ENCODE results near the gene FARS2. TPM values are rescaled to one million over a fixed set of nuclear protein-coding genes. Genes with fewer than 3 reads are reported as not detected.
A peak's percentile ranks its signal among the peaks of the same experiment; 100 is the strongest.

FARS2 gene
- total RNA-seq, 2 donors from 2014 or later: 23.9 to 26.0 TPM

DNA sequence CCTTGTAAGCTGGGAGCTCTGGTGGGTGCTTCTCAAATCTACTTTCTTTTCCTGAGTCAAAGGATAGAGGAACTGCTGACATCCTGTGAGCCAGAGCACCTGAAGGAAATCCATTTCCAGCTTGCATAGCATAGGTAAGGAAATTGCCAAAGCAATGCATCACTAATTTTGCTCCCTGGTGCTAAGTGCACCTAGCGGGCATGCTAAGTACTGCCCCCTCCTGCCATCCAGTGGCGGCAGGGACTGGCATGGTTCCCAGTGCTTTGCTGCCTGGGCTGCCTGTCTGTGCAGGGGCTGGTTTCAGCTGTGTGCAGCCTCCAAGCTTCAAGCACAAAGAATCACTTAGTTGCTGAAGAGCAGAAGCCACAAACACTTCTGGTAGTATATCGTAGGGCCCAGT, 63.9 kb downstream of the FARS2 start:
- DNase-seq (no peak), ATAC-seq (replicated peaks in 1 of 2) (no peak)
- H3K9me3 Mint-ChIP-seq: no peaks in the 10 kb centered on the region
- no peaks in the 10 kb centered on the region for H3K4me1 Mint-ChIP-seq (ENCODE audit: low read depth)
- H3K4me3 Mint-ChIP-seq: no peak overlapping the region
- no peak overlapping the region for H3K27ac Mint-ChIP-seq
- peaks cover 0 to 3% of the 10 kb centered on the region in 2 donors for H3K36me3 Mint-ChIP-seq (ENCODE audit: insufficient read depth in 2 of 2)
- H3K27me3 Mint-ChIP-seq (ENCODE audit: low read depth): no peaks in the 10 kb centered on the region

DNA sequence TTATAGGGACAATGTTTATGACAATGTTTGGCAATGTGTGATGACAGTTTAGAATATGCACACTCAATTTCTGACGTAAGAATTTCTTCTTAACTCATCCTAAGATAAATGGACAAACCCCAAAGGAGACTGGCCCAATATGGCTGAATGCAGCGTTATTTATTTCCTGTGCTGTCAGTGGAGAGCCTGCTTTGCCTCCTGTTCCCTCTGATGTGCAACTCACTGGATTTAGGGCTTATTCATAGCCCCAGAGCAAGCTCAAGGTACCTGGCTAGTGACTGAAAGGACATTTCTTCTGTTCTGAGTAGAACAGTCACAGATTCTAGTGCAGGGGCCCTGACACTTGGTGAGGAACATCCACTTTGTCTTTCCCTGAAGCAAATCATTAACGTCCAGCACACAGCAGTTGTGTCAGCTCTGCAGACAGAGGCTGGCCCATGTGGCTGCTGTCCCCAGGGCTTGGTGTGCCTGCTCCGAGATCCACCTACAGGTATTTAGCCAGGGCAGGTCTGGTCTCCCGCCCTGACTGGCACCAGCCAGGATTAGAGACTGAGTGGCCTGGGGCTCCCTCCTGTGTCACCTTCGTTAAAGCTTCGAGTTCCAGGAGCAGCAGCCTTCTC, 64.8 kb downstream of the FARS2 start:
- H3K4me3 Mint-ChIP-seq: no peak overlapping the region
- no peak overlapping the region for H3K27ac Mint-ChIP-seq
- no peak for DNase-seq
- no peak for ATAC-seq (replicated peaks in 1 of 2)
- no peaks in the 10 kb centered on the region for H3K4me1 Mint-ChIP-seq (ENCODE audit: low read depth)
- H3K27me3 Mint-ChIP-seq (ENCODE audit: low read depth): no peaks in the 10 kb centered on the region
- H3K36me3 Mint-ChIP-seq (ENCODE audit: insufficient read depth in 2 of 2): peaks cover 0 to 3% of the 10 kb centered on the region in 2 donors
- H3K9me3 Mint-ChIP-seq: no peaks in the 10 kb centered on the region

DNA sequence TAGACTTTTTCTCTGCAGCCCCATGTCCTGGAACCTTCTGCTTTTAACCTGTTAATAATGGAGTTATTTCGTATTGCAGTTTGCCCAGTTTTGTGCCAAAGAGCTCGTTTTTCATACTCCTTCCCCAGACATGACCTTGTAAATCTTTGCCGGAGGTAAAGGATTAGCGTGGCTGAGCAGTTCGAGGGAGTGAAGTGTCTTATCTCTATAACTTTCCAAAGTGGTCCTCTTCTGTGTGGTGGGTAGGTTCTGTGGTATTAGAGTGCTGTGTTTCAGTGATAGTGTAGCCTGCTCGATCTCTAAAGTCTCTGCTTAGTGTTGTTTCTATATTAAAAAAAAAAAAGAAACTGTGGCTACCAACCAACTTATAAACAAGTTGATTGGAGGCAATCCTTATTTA, 67.5 kb downstream of the FARS2 start:
- Mint-ChIP-seq H3K27me3 (ENCODE audit: low read depth) (no peaks in the 10 kb centered on the region), H3K27ac (no peak overlapping the region), H3K36me3 (ENCODE audit: insufficient read depth in 2 of 2) (peaks cover 0 to 2% of the 10 kb centered on the region in 2 donors), H3K4me1 (ENCODE audit: low read depth) (peaks cover 8% of the 10 kb centered on the region), H3K4me3 (no peak overlapping the region), H3K9me3 (no peaks in the 10 kb centered on the region)
- no peak for DNase-seq
- no peak for ATAC-seq (replicated peaks in 1 of 2)

DNA sequence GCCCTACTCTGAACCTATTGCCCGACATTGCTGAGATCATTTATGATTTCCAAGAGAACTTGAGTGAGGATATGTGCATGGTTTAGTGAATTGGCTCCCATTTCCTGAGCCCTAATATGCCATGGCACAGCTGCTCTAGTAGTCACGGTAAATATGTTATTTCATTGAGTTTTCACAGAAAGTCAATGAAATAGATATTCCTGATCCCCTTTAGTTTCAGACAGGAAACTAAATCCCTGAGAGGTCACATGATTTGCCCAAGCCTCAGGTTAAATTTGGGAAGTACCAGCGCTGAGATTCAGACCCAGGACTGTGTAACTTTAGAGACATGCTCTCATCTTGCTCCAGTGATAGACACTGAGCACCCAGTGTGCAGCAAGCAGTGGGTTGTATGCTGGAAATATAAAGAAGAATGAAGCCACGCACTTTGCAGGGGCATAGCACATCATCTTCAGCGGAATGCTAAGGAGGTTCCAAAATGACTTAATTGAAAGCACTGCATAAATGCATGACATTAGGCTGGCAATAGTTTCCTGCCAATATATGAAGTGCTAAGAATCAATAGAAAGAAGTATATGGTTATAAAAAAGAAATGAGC, 70.6 kb downstream of the FARS2 start:
- H3K4me1 Mint-ChIP-seq (ENCODE audit: low read depth): peaks cover 26% of the 10 kb centered on the region
- DNase-seq (no peak), ATAC-seq (replicated peaks in 1 of 2) (no peak)
- H3K4me3 Mint-ChIP-seq: no peak overlapping the region
- H3K27ac Mint-ChIP-seq: no peak overlapping the region
- H3K36me3 Mint-ChIP-seq (ENCODE audit: insufficient read depth in 2 of 2): no peaks in the 10 kb centered on the region
- no peaks in the 10 kb centered on the region for H3K27me3 Mint-ChIP-seq (ENCODE audit: low read depth)
- H3K9me3 Mint-ChIP-seq: no peaks in the 10 kb centered on the region

DNA sequence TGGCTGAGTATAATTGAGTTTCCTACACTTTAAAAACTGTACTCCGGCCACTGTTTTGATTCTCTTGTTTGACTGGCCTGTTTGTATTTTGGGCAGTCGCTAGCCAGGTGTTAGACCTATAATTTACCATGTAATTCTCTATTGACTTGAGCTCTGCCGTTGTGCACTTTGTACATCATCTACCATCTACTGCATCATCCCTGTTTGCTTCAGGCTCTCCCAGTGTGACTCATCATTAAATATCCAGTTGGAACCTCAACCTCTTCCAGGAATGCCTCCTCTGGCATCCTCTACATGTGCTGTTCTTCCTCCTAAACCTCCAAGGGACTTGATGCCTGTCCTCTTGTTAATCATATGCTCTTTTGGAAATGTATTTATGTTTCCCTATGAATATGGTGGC, 72.3 kb downstream of the FARS2 start:
- ATAC-seq (replicated peaks in 1 of 2): no peak
- no peak for DNase-seq
- Mint-ChIP-seq H3K27me3 (ENCODE audit: low read depth) (no peaks in the 10 kb centered on the region), H3K27ac (no peak overlapping the region), H3K36me3 (ENCODE audit: insufficient read depth in 2 of 2) (no peaks in the 10 kb centered on the region), H3K9me3 (no peaks in the 10 kb centered on the region), H3K4me3 (no peak overlapping the region), H3K4me1 (ENCODE audit: low read depth) (peaks cover 42% of the 10 kb centered on the region)

DNA sequence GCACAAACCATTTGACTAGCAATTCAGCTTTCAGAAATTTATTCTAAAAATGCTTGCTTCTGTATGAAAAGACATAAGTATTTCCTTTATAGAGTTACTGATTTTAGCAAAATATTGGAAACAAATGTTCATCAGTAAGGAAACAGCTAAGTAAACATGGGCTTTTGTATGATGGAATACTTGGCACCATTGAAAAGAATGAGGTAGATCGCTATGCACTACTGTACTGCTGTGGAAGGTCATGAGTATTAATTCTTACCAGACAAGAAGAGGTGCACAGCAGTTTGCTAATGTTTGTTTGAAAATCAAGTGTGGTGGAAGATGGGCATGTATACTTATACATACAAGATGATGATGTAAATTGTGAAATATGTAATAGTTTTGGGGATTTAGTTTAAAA, 73.0 kb downstream of the FARS2 start:
- Mint-ChIP-seq H3K4me3 (no peak overlapping the region), H3K27ac (no peak overlapping the region), H3K9me3 (no peaks in the 10 kb centered on the region), H3K36me3 (ENCODE audit: insufficient read depth in 2 of 2) (no peaks in the 10 kb centered on the region), H3K4me1 (ENCODE audit: low read depth) (peaks cover 46% of the 10 kb centered on the region), H3K27me3 (ENCODE audit: low read depth) (no peaks in the 10 kb centered on the region)
- DNase-seq (no peak), ATAC-seq (replicated peaks in 1 of 2) (no peak)

DNA sequence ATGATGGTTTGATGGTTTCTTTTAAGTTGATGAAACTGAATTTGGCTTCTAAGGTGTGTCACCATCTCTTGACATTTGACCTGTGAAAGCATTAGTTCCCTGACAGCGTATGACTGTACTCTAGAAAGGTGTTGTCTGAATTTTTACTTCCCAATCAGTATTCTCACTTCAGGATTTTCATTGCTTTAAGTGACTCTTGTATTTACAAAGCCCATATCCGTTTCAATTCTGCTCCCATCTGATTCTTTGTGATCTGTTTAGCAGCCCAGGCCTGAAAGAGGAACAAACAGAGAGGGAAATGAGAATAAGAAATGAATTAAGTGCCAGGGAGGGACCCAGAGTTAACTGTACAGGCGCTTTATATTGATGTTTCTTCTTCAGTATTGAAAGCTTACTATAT, 73.7 kb downstream of the FARS2 start:
- Mint-ChIP-seq H3K36me3 (ENCODE audit: insufficient read depth in 2 of 2) (no peaks in the 10 kb centered on the region), H3K4me3 (no peak overlapping the region), H3K27ac (peak overlapping the region; percentile 54), H3K4me1 (ENCODE audit: low read depth) (peaks cover 46% of the 10 kb centered on the region), H3K27me3 (ENCODE audit: low read depth) (no peaks in the 10 kb centered on the region), H3K9me3 (no peaks in the 10 kb centered on the region)
- DNase-seq (no peak), ATAC-seq (replicated peaks in 1 of 2) (no peak)

DNA sequence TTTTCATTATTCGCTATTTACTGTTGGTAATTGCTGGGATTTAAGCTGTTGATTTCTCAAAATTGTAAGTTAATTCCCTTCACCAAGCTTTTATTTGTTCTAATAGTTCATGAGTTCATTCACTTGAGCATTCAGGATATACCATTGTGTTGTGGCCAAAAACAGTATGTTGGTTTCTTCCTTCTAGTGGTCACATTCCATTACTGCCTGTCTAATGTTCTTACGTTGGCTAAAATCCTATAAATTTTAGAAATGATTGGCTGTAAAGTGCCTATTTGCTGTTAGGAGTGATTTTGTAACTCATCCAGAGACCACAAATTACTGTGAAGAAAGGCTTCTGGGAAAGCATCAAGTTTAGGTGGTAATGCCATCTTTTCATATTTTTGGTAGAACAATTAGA, 76.3 kb downstream of the FARS2 start:
- Mint-ChIP-seq H3K36me3 (ENCODE audit: insufficient read depth in 2 of 2) (no peaks in the 10 kb centered on the region), H3K27me3 (ENCODE audit: low read depth) (no peaks in the 10 kb centered on the region), H3K27ac (no peak overlapping the region), H3K9me3 (no peaks in the 10 kb centered on the region), H3K4me3 (peak overlapping the region in 1 of 2 donors; percentile 56), H3K4me1 (ENCODE audit: low read depth) (peaks cover 46% of the 10 kb centered on the region)
- ATAC-seq (replicated peaks in 1 of 2) (no peak), DNase-seq (no peak)

DNA sequence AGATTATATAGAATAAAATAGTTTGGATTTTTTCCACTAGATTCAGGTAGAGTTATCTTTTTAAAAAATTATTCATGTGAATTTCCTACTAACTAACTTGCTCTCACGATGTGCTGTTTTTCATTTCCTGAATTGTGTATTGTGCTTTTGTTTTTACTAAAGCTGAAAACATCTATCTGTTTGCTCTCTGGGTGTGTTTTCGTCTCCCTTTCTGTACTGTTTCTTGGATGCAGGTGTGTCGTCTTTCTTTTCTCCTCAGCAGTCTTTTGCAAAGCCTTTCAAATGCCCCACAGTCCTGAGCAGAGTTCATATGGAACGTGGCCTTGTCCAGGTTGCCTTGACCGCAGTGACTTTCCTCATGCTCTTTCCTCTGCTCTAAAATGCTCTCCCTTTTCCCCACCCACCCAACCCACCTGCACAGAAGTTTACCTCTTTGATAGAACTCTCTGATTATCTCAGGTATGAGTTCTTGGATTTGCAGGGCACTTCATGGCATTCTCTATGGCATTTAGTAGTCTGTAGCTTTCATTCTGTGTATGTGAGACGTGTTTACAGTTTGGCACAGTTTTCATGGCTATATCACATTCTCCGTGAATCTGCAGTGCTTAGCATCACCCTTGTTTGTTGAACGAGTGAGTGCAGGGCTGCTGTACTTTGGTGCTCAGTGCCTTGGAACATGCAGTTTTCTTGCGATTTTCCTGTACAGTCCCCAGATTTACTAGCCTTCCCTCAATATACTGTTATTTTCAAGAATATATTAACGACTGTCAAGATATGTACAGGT, 77.1 kb downstream of the FARS2 start:
- ATAC-seq (replicated peaks in 1 of 2): peak in 1 of 2 donors; percentile 57
- no peaks in the 10 kb centered on the region for H3K27me3 Mint-ChIP-seq (ENCODE audit: low read depth)
- H3K27ac Mint-ChIP-seq: peak overlapping the region; percentile 3
- DNase-seq: no peak
- H3K4me1 Mint-ChIP-seq (ENCODE audit: low read depth): peaks cover 44% of the 10 kb centered on the region
- H3K36me3 Mint-ChIP-seq (ENCODE audit: insufficient read depth in 2 of 2): no peaks in the 10 kb centered on the region
- H3K4me3 Mint-ChIP-seq: peak overlapping the region; percentile 21 to 52
- H3K9me3 Mint-ChIP-seq: no peaks in the 10 kb centered on the region

DNA sequence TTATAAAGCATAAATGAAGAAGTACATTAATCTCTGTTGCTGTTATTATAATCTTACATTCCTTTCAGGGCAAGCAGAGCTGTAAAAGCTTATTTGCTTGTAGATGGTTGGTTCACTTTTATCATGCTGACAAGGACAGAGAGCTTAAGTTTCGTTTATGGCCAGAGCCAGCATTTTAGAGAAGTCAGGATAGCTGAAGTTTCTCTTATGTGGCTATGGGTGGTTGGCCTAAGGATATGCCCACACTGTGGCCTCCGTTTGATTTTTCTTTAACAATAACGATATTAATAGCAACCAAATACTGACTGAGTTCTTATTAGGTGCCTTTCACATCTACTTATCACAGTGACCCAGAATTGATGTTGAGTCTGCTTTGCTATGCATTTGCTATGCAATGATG, 78.5 kb downstream of the FARS2 start:
- H3K9me3 Mint-ChIP-seq: no peaks in the 10 kb centered on the region
- H3K27ac Mint-ChIP-seq: no peak overlapping the region
- peaks cover 38% of the 10 kb centered on the region for H3K4me1 Mint-ChIP-seq (ENCODE audit: low read depth)
- no peaks in the 10 kb centered on the region for H3K27me3 Mint-ChIP-seq (ENCODE audit: low read depth)
- no peak for DNase-seq
- H3K36me3 Mint-ChIP-seq (ENCODE audit: insufficient read depth in 2 of 2): no peaks in the 10 kb centered on the region
- ATAC-seq (replicated peaks in 1 of 2): no peak
- H3K4me3 Mint-ChIP-seq: no peak overlapping the region

DNA sequence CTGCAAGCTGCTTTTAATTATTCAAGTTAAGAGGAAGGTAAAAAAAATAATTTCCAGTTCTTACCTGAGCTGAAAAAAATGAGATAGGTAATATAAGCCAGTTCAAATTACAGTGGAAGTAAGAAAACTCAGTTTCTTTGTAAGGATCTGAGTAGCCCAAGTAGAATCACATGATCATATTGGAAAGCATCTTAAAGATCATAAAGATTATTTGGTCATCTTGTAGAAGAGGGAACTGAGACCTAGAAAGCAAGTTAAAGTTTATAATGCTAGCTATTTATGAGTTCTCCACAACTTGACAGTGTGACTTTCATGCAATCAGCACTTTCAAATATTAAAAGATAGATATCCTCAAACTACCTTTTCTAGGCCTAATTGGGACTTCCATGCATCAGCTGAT, 80.5 kb downstream of the FARS2 start:
- Mint-ChIP-seq H3K4me3 (no peak overlapping the region), H3K36me3 (ENCODE audit: insufficient read depth in 2 of 2) (peaks cover 0 to 1% of the 10 kb centered on the region in 2 donors), H3K9me3 (no peaks in the 10 kb centered on the region), H3K4me1 (ENCODE audit: low read depth) (peaks cover 26% of the 10 kb centered on the region), H3K27me3 (ENCODE audit: low read depth) (no peaks in the 10 kb centered on the region), H3K27ac (no peak overlapping the region)
- no peak for DNase-seq
- ATAC-seq (replicated peaks in 1 of 2): no peak

DNA sequence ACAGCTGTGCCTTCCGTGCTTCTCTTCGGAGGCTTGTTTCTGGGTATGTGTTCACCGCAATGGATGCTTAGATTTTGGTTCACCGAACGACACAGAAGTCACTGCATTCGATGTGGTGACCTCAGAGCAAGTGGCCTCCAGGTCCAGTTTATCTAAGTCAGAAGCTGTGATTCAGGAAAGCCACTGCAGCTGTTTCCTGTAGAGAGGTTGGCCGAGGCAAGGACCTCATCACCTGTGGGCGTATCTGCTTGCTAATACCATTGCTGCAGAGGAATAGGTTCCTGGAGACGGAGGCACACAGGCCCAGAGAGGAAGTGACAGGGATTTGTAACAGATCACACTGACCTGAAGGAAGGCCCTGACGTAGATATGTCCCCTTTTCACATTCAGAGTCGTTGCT, 82.7 kb downstream of the FARS2 start:
- Mint-ChIP-seq H3K4me1 (ENCODE audit: low read depth) (peaks cover 10% of the 10 kb centered on the region), H3K9me3 (no peaks in the 10 kb centered on the region), H3K36me3 (ENCODE audit: insufficient read depth in 2 of 2) (peaks cover 0 to 13% of the 10 kb centered on the region in 2 donors), H3K4me3 (no peak overlapping the region), H3K27me3 (ENCODE audit: low read depth) (no peaks in the 10 kb centered on the region), H3K27ac (no peak overlapping the region)
- DNase-seq (no peak), ATAC-seq (replicated peaks in 1 of 2) (no peak)

DNA sequence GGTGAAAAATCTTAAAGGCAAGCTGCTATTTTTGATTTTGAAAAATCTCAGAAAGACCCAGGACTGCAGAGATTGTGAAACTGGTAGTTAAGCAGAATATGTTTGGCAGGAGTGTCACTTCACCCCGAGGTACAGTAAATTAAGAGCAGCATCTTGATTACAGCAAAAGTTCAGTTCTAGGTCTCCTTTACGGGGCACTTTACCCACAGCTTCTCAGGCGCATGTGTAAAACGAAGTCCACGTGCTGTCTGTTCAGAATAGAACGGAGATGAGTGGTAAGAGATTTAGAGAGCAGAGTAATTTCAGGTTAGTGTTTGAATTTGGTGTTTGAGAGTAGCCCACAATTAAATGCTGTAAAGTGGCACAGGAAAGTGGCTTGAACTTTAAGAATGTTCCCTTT, 84.0 kb downstream of the FARS2 start:
- Mint-ChIP-seq H3K27me3 (ENCODE audit: low read depth) (no peaks in the 10 kb centered on the region), H3K4me3 (no peak overlapping the region), H3K27ac (no peak overlapping the region), H3K4me1 (ENCODE audit: low read depth) (peaks cover 10% of the 10 kb centered on the region), H3K9me3 (no peaks in the 10 kb centered on the region), H3K36me3 (ENCODE audit: insufficient read depth in 2 of 2) (peaks cover 0 to 14% of the 10 kb centered on the region in 2 donors)
- no peak for DNase-seq
- no peak for ATAC-seq (replicated peaks in 1 of 2)
